Medulla oblongata (tissue), 1 donor: ENCODE data around the gene FASN.

Experiments
- DNase-seq: peaks from one replicate; pipeline ENCODE4 v3.0.0-alpha.2; 2015; ENCODE audit errors: extremely low spot score

FASN gene

DNA sequence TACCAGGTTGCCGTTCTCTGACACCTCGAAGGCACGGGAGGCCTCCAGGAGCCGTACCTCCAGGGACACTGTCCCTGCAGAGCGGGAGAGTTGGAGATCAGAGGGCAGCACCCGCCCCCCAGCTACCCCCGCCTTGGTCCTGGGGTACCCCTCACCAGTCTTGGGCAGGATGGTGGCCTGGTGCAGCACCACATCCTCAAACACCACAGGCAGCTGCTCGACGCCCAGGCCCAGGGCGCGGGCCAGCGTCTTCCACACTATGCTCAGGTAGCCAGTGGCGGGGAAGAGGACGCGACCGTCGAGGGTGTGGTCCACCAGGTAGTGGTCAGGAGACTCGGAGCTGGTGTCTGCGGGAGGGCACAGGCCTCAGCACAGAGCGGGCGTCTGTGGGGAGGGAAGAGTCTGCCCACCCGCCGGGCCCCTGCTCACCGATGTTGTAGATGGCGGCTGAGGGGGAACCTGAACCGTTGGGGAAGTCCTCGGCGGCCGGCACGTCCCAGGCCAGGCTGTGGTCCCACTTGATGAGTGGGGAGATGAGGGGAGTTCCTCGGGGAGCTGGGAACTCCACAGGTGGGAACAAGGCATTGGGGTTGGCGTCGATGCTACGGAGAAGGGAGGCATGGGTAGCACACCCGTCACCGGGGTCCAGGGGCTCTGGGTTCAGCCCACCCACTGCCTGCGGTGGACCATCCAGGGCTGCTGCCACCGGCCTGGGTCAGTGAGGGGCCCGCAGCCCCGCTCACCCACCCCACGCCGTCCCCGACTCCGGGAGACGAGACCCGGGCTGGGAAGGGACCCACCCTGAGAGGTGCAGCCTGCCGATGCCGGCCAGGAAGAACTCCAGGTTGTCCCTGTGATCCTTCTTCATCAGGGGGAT lies 9.8 kb downstream of the FASN start:
- DNase-seq, result no peak

DNA sequence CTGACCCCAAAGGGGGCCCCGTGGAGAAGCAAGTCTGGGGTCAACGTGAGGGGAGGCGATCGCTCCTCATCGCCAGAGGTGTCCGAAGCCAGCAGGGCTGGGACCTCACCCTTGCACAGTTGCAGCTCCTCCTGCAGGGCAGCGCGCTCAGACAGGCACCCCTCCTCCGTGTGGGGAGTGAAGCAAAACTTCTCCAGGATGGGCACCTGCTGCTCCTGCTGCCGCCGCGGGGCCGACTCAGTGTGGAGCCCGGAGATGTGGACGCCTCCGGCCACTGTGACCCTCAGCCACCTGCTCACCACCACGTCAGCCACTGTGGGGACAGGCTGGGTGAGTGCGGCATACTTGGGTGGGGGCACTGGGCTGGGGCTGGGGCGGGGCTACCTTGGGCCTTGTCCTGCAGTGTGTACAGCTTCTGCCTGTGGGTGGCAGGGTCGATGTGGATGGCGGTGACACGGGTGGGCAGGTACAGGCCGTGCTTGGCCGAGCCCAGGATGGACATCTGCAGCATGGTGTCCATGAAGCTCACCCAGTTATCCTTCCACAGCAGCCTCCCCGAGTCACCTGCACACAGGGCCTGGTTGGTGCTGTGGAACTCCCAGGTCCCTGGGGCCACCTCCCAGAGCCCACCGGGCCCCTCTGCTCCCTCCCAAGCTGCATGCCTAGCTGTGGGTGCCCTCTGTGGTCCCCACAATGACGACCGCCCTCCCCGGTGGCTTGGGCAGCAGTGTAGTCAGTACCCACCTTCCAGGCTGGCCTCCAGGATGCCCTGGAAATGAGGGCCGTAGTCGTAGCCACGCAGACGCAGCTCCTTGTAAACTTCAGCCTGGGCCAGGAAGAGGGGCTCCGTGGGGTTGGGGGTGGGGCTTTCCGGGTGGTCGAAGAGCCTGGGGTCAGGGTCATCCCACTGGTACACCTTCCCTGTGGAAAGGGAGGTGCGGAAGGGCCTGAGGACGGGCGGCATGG lies 10.8 kb downstream of the FASN start:
- DNase-seq, result no peak

DNA sequence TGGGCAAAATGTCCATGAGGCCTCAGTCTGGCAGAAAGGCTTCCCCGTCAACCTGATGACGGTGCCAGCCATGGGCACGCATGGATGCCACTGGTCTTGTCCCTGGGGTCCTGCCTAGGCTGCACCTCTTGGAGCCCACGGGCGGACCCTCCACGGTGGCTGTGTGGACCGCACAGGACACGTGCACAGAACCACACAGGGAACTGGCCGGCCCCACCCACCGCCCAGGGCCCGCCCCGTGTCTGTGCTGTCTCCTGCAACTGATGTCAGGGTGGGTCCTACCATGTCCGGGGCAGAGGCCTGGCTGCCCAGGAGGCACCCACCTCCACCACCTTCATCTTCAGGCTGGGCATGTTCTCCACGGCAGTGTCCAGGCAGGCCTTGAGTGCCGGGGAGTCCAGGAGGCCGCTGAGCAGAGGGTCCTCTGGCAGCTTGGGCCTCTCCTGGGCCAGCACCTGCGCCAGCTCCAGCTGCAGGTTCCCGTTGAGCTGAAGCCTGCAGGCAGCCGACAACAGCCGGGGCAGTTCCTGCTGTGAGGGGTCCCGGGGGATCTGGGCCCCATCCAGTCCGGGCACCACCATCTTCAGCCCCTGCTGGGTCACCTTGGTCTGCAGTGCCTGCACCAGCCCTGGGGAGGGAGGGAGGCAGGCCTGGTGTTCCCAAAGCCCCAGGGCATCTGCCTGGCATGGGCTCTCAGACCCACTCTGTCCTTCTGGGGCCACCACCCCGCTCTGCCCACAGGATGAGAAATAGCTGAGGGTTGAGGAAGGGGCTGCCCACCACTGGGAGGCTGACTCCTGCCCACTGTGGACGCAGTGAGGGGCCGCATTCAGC lies 11.9 kb downstream of the FASN start:
- no peak for DNase-seq

GRCh38 chr17:82085031-82085861 lies 12.8 kb downstream of the FASN start:
- no peak for DNase-seq

DNA sequence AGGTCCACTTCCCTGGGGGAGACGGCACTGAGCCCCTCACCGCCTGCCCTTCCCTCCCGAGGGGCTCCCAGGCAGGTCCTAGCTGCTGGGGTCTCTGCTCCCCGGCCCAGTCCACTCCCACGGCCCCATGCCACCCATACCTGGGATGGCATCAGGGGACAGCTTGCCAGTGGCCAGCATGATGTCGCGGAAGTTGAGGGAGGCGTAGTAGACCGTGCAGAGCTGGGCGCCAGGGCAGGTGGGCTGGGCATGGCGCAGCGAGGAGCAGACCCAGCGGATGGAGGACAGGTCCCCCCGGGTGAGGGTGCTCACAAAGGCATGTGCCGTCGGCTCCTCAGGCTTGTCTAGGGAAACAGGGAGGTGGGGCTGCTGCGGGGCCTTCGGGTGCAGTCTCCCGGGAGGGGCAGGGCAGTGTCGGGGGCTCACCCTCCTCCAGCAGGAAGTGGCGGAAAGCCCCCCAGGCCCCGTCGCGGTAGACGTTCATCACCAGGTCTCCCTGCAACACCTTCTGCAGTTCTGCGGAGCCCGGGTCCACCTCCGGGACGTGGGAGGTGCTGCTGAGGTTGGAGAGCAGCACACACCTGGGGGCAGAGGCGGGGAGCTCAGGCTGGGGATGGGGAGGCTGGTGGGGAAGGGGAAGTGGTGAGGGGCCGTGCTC lies 13.5 kb downstream of the FASN start:
- no peak for DNase-seq

DNA sequence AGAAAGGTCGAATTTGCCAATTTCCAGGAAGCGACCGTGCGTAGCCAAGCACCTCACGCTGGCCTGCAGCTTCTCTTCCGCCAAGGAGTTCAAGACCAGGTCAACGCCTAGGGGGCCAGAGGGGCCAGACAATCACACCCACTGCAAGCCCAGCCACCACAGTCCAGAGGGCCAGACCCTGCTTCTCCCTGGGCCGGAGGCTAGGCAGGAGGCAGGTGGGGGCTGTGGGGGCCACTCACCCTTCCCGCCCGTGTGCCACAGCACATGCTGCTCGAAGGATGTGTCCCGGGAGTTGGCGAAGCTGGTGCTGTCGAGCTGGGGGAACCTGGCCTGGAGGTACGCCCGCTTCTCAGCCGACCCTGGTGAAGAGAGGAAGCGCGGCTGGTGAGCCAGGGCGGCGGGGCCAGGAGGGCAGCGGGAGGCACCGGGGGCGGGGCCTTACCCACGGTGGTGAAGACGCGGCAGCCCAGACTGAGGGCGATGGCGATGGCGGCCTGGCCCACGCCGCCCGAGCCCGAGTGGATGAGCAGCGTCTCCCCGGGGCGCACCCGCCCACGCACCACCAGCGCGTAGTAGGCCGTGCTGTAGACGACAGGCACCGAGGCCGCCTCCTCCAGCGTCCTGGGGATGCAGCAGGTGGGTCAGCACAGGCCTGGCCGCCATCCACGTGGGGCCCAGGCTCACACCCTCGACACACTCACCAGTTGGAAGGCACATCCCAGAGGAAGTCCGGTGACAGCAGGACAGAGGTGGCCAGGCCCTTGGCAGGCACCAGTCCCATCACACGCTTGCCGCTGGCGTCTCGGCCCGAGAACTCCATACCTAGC lies 14.3 kb downstream of the FASN start:
- DNase-seq, result no peak

- no peak for DNase-seq
Measured at GRCh38 chr17:82083009-82083408, 15.0 kb downstream of the FASN start.

DNA sequence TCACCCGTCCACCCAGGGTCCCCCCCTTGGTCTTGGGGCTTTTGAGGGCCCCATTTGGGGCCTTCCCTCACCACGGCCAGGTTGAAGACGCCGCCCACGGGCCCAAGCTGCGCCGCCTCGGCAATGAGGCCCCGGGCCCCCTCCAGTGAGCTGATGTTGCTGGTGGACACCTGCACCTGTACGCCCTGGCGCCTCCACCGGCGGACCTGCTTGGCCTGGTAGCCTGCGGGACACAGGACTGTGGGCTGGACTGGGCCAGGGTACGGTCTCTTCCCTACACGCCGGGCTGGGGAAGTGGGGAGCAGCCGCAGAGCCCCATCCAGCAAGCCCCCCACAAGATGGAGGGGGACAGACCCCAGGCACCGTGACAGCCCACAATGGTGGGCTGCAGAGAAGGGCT lies 15.6 kb downstream of the FASN start:
- DNase-seq, result no peak

- no peak for DNase-seq
Measured at GRCh38 chr17:82081966-82082365, 16.1 kb downstream of the FASN start.

DNA sequence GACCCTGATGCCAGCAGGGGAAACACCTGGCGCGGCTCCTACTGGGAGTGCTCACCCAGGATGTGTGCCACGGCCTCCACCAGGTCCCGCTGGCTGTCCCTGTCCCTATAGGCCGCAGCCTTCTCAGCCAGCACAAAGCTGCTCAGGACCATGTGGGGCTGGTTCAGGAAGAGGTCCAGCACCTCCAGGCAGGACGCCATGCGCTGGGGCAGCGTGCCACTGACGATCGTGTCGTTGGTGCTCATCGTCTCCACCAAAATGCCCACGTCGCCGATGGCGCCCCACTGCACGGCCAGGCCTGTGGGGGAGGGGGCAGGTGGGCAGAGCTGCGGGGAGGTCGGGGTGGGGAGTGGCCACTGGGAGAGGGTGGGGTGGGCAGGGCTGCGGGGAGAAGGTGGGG lies 16.5 kb downstream of the FASN start:
- DNase-seq, result no peak

- no peak for DNase-seq
Measured at GRCh38 chr17:82080789-82081464, 17.1 kb downstream of the FASN start.

- no peak for DNase-seq
Measured at GRCh38 chr17:82080048-82080788, 17.8 kb downstream of the FASN start.

- no peak for DNase-seq
Measured at GRCh38 chr17:82079001-82079677, 18.9 kb downstream of the FASN start.

GRCh38 chr17:82078433-82078832 lies 19.6 kb downstream of the FASN start:
- DNase-seq, result no peak

DNA sequence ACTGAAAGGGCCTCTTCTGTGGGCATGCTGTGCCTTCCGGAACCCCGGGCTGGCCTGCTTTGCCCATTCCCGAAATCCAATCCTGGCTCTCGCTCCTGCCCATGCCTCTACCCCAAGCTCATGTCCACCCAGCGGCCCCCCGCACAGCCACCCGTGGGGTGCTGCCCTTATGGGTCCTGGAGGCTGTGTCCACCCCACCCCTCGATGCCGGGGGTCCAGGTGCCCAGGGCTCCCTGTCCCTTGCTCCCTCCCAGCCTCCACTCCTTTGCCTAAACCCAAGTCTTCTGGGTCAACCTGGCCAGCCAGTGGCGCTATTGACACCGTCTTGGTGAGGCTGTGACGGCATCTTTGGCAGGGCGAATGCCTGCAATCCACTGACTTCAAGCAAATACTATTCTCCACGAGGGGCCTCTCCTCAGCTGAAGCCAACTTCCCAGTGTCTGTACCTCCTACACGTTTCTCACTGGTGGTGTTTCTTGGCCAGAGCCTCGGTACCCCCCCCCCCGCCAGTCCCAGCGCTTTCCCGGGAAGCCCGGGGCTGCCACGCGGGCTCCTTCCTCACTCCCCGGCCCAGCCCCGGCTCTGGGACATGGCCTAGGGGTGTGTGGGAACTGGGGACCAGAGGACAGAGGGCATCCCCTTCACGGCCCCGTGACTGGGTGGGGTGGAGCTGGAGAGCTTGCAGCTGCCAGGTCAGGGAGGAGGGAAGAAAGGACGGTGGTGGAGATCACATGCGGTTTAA lies 20.2 kb downstream of the FASN start:
- DNase-seq, result peak; percentile 11

DNA sequence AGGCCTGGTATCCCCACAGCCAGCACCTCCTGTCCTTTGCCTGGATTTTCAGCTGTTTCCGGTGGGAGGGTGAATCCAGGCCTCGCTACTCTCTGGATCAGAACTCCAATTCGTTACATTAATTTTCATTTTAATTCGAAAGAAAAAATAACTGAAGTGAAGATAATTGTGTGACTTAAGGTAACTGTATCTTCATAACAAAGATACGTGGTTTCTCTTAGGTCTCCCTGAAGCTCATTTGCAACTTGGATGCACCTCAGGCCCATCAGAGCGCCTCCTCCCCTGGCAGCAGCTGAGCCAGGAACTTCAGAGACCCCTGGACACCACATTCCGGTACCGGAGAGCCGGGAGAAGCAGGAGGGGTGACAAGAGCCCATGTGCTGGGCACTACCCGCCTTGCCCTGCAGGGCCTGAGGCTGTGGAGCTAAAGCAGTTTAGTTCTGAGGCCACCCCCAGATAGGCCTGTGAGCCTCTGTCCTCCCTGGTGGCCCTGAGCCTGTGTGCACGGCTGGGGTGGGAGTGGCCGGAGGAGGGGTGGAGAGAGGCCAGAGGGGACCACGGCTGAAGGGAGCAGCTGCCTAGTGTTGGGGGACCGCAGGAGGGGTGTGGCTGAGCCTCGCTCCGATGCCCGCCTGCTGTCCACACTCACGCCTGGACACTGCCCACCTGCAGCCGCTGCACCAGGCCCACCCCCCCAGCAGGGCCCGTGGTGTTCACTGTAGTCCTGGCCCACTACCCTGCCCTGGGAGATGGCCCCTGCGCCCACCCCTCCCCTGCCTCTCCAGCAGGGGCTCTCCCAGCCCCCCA lies 21.0 kb downstream of the FASN start:
- DNase-seq, result no peak
